ENCODE data around the gene SLCO1A2. TPM values are rescaled to one million over a fixed set of nuclear protein-coding genes. Genes with fewer than 3 reads are reported as not detected.

SLCO1A2 gene
- total and polyA plus RNA-seq, 2 donors from 2014 or later, result 0.15 to 0.31 TPM

DNA sequence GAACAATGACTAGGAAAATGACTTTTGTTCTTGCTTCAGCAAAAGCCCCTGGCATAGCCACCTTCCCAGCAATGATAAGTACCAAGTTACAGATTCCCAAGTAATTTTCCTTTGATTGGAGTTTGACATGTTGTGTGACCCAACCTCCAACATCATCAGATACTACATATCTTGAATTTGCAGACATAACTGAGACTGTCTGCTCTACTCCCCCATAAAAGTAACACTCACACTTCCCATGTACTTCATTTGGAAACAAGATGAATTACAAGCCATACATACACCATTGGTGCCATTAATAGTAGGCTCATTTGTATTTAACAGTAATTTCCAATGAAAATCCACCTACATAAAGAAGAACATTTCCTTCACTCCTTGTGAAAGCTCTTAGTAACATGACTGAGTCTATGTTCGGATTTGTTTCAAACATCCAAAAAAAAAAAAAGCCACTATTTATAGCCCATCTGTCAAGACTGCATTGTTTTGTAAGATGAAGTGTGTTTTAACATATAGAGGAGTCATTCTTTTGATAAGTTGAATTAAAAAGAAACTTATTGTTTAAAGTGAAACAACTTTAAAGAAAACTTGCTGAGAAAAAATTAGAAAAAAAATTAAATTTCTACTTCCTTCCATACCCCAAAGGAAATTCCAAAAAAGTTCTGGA is 12.0 kb upstream of the SLCO1A2 start:
- TF ChIP-seq, protein P1, sequence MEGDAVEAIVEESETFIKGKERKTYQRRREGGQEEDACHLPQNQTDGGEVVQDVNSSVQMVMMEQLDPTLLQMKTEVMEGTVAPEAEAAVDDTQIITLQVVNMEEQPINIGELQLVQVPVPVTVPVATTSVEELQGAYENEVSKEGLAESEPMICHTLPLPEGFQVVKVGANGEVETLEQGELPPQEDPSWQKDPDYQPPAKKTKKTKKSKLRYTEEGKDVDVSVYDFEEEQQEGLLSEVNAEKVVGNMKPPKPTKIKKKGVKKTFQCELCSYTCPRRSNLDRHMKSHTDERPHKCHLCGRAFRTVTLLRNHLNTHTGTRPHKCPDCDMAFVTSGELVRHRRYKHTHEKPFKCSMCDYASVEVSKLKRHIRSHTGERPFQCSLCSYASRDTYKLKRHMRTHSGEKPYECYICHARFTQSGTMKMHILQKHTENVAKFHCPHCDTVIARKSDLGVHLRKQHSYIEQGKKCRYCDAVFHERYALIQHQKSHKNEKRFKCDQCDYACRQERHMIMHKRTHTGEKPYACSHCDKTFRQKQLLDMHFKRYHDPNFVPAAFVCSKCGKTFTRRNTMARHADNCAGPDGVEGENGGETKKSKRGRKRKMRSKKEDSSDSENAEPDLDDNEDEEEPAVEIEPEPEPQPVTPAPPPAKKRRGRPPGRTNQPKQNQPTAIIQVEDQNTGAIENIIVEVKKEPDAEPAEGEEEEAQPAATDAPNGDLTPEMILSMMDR (IDR thresholded peaks at IDR 0.05; ENCODE audit: borderline replicate concordance, extremely low read depth, insufficient read depth), result no peak
- H3K9me3 ChIP-seq (ENCODE audit: control insufficient read depth in 2 of 3, insufficient read depth in 1 of 3, low read length in 3 of 3), result no peaks in the 10 kb centered on the region
- no peaks in the 10 kb centered on the region for H3K4me1 ChIP-seq (ENCODE audit: control insufficient read depth in 2 of 3, insufficient read depth in 2 of 3, low read depth in 1 of 3, low read length in 3 of 3)
- no peaks in the 10 kb centered on the region for H3K36me3 ChIP-seq (ENCODE audit: control insufficient read depth in 2 of 3, insufficient read depth in 3 of 3, low read length in 3 of 3)
- H3K27ac ChIP-seq (ENCODE audit: low read depth in 2 of 2, low read length in 2 of 2), result no peak overlapping the region
- FAIRE-seq (no peak), DNase-seq (no peak)
- intact Hi-C loops (cut with DNase I), result no loop called here
- no peak overlapping the region for H3K4me3 ChIP-seq (ENCODE audit: low read length in 3 of 3)
- no peaks in the 10 kb centered on the region for H3K27me3 ChIP-seq (ENCODE audit: control insufficient read depth, insufficient read depth, low read length)
- H3K9ac ChIP-seq (ENCODE audit: low read length in 3 of 3), result no peak overlapping the region

DNA sequence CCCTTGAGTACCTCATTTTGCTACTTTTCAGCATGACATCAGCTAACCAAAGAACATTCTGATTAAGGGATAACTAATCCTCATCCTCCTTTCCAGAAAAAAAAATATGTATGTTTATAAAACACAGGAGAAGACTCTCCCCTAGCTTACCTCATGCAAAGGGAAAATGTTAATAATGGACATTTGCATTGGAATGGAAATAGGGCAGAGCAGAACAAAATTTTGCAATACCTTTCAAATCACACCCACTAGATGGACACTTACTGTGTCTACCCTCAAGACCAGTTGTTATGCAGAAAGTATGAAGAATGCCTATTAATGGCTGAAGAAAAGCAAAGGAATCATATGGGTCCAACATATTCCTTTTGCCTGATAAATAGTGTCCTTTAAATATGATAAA is 8.9 kb upstream of the SLCO1A2 start:
- Histone ChIP-seq H3K4me3 (ENCODE audit: low read length in 3 of 3) (no peak overlapping the region), H3K27me3 (ENCODE audit: control insufficient read depth, insufficient read depth, low read length) (no peaks in the 10 kb centered on the region), H3K9ac (ENCODE audit: low read length in 3 of 3) (no peak overlapping the region), H3K4me1 (ENCODE audit: control insufficient read depth in 2 of 3, insufficient read depth in 2 of 3, low read depth in 1 of 3, low read length in 3 of 3) (no peaks in the 10 kb centered on the region), H3K27ac (ENCODE audit: low read depth in 2 of 2, low read length in 2 of 2) (no peak overlapping the region), H3K36me3 (ENCODE audit: control insufficient read depth in 2 of 3, insufficient read depth in 3 of 3, low read length in 3 of 3) (no peaks in the 10 kb centered on the region), H3K9me3 (ENCODE audit: control insufficient read depth in 2 of 3, insufficient read depth in 1 of 3, low read length in 3 of 3) (no peaks in the 10 kb centered on the region)
- TF ChIP-seq, protein P1 (IDR thresholded peaks at IDR 0.05; ENCODE audit: borderline replicate concordance, extremely low read depth, insufficient read depth), result no peak
- FAIRE-seq (no peak), DNase-seq (no peak)
- intact Hi-C loops (cut with DNase I), result no loop called here

DNA sequence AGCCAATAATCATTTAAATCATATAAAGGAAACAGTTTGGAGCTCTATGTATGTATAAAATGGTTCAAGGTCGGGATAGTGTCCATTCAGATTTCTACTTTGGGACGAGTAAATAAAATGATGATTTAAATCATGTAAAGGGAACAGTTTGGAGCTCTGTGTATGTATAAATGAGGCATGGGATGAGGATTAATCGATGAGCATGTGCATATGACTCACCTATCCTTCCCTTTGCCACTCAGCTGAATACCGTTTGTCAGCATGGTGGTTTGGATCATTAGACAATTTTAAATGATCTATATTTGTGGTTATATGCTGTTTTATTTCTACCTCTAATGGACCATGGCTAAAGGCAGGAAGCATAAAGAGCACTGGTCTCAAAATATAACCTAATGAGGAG is 7.1 kb upstream of the SLCO1A2 start:
- FAIRE-seq, result no peak
- no peaks in the 10 kb centered on the region for H3K36me3 ChIP-seq (ENCODE audit: control insufficient read depth in 2 of 3, insufficient read depth in 3 of 3, low read length in 3 of 3)
- H3K9ac ChIP-seq (ENCODE audit: low read length in 3 of 3), result no peak overlapping the region
- H3K9me3 ChIP-seq (ENCODE audit: control insufficient read depth in 2 of 3, insufficient read depth in 1 of 3, low read length in 3 of 3), result no peaks in the 10 kb centered on the region
- no peak for DNase-seq
- intact Hi-C loops (cut with DNase I), result no loop called here
- no peaks in the 10 kb centered on the region for H3K4me1 ChIP-seq (ENCODE audit: control insufficient read depth in 2 of 3, insufficient read depth in 2 of 3, low read depth in 1 of 3, low read length in 3 of 3)
- H3K27me3 ChIP-seq (ENCODE audit: control insufficient read depth, insufficient read depth, low read length), result no peaks in the 10 kb centered on the region
- H3K27ac ChIP-seq (ENCODE audit: low read depth in 2 of 2, low read length in 2 of 2), result no peak overlapping the region
- TF ChIP-seq, protein P1 (IDR thresholded peaks at IDR 0.05; ENCODE audit: borderline replicate concordance, extremely low read depth, insufficient read depth), result no peak
- no peak overlapping the region for H3K4me3 ChIP-seq (ENCODE audit: low read length in 3 of 3)

DNA sequence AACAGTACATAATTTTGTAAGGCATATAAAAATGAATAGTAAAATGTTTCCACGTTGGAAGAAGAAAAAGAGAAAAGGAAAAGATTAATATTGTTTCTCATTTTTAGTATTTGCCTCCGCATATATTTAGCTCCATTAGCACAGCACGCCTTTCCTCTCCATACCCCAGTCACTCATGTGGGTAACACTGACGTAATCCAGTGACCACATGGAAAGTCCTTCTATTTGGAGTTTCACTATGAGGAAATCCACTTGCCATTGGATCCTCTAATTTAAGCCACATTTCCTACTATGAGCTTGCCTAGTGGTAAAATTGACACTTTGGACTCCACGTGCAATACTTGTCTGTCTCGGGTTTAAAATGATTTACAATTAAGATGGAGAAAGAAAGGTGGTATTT is 5.7 kb upstream of the SLCO1A2 start:
- DNase-seq (no peak), FAIRE-seq (no peak)
- H3K36me3 ChIP-seq (ENCODE audit: control insufficient read depth in 2 of 3, insufficient read depth in 3 of 3, low read length in 3 of 3), result no peaks in the 10 kb centered on the region
- intact Hi-C loops (cut with DNase I), result no loop called here
- TF ChIP-seq, protein P1 (IDR thresholded peaks at IDR 0.05; ENCODE audit: borderline replicate concordance, extremely low read depth, insufficient read depth), result no peak
- H3K27ac ChIP-seq (ENCODE audit: low read depth in 2 of 2, low read length in 2 of 2), result no peak overlapping the region
- no peak overlapping the region for H3K4me3 ChIP-seq (ENCODE audit: low read length in 3 of 3)
- no peak overlapping the region for H3K9ac ChIP-seq (ENCODE audit: low read length in 3 of 3)
- no peaks in the 10 kb centered on the region for H3K4me1 ChIP-seq (ENCODE audit: control insufficient read depth in 2 of 3, insufficient read depth in 2 of 3, low read depth in 1 of 3, low read length in 3 of 3)
- no peaks in the 10 kb centered on the region for H3K27me3 ChIP-seq (ENCODE audit: control insufficient read depth, insufficient read depth, low read length)
- no peaks in the 10 kb centered on the region for H3K9me3 ChIP-seq (ENCODE audit: control insufficient read depth in 2 of 3, insufficient read depth in 1 of 3, low read length in 3 of 3)
